Activated CD4-positive, alpha-beta T cell treated with anti-CD3 and anti-CD28 coated beads, Interleukin-2, Interleukin-4, amounts not matched to agents 100 ng/mL and 50 ng/mL, durations not matched to agents 16 hours and 8 hours (primary cell): Measurements from ENCODE around the gene GDF2.

Experiments
- DNase-seq: peaks from one replicate; pipeline ENCODE4 v3.0.0-alpha.2; 2020; ENCODE audit warnings: low spot score

The GDF2 gene

GRCh38 chr10:47368431-47369180, 46.4 kb downstream of the GDF2 start:
- no peak for DNase-seq

DNA sequence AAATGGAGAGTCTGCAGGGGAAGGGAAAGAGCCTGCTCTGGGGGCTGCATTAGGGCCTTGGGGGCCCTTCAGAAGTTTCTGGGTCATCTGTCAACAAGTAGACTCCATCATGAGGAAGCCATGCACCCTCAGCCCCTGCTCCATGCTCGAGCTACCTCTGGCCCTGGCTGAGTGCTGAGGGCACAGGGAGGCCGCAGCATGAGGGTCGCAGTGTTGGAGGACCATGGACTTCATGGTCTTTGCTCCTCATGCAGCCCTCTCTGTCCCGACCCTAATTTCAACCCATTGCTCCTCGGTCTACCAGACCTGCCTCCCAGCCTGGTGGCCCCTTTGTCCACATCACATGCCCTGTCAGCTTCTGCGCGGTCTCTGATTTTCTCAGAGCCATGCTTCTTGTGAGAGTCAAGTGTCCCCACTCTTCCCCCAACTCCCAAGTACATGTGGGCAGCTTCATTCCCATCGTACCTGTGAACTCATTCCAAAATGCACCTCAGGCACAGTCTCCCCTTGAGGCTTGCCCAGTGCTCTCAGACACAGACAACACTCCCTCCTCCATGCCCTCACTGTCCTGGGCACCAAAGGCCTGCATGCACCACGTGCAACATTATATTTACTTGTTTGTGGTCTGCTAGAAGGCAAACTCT, 47.1 kb downstream of the GDF2 start:
- DNase-seq, result no peak

GRCh38 chr10:47370015-47370767, 47.9 kb downstream of the GDF2 start:
- no peak for DNase-seq

- no peak for DNase-seq
Measured at GRCh38 chr10:47370878-47371277, 48.6 kb downstream of the GDF2 start.

DNA sequence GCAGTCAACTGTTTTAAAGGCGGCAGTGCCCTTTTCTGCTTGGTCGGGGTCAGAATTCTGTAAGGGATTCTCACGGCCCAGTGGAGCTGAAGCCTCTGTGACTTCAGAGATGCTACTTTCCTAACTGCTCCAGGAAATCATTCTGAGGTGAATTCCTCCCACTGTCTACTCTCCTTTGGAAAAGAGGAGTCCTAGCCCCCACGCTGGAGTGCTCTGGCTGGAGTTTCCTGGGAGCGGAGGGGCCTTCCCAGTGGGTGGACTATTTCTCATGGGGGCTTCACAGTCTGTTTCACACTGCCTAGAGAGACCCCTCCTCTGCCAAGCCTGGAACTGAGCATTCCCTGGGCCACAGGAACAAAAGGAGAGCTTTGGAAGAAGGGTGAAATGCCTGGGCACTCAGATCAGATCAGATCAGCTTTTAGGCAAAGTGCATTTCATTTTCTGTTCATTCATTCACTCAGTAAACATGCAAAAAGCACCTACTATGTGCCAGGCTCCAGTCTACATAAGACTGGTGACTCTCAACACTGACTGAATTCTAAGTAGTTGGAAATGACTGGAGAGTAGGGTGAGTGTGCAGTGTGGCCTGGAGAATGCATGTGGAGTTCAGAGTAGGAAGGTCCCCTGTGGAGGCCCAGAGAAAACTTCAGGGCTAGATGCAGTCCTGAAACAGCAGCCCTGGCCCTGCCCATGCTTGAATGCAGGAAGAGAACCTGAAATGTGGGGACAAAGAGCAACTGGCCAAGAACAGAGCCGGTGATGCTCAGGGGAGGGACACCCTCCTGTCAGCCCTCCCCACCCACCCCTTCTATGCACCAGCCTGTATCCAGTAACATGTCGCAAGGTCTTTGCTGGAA, 49.6 kb downstream of the GDF2 start:
- no peak for DNase-seq

- DNase-seq, result no peak
Measured at GRCh38 chr10:47372726-47373125, 50.5 kb downstream of the GDF2 start.

GRCh38 chr10:47374611-47375536, 52.6 kb downstream of the GDF2 start:
- DNase-seq, result no peak

GRCh38 chr10:47376522-47377220, 54.4 kb downstream of the GDF2 start:
- no peak for DNase-seq
